ENCODE data around the gene MED17.
A peak's percentile ranks its signal among the peaks of the same experiment; 100 is the strongest.
"Not testable (repeated sequence)": the region's sequence is repeated elsewhere in the genome, so short reads cannot be mapped to it uniquely, and the experiment has no call there.

Gene MED17

GRCh38 chr11:93773601-93774200, 10.4 kb upstream of the MED17 start:
- H3K4me3 ChIP-seq (ENCODE audit: low read length): no peak overlapping the region
- no peak for DNase-seq (ENCODE audit: low read depth)
- TF ChIP-seq, protein P1, sequence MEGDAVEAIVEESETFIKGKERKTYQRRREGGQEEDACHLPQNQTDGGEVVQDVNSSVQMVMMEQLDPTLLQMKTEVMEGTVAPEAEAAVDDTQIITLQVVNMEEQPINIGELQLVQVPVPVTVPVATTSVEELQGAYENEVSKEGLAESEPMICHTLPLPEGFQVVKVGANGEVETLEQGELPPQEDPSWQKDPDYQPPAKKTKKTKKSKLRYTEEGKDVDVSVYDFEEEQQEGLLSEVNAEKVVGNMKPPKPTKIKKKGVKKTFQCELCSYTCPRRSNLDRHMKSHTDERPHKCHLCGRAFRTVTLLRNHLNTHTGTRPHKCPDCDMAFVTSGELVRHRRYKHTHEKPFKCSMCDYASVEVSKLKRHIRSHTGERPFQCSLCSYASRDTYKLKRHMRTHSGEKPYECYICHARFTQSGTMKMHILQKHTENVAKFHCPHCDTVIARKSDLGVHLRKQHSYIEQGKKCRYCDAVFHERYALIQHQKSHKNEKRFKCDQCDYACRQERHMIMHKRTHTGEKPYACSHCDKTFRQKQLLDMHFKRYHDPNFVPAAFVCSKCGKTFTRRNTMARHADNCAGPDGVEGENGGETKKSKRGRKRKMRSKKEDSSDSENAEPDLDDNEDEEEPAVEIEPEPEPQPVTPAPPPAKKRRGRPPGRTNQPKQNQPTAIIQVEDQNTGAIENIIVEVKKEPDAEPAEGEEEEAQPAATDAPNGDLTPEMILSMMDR (conservative IDR thresholded peaks at IDR 0.05; ENCODE audit: low read depth, low read length): no peak

GRCh38 chr11:93774560-93774959, 9.5 kb upstream of the MED17 start:
- not testable (repeated sequence) for DNase-seq (ENCODE audit: low read depth); H3K4me3 ChIP-seq (ENCODE audit: low read length)

DNA sequence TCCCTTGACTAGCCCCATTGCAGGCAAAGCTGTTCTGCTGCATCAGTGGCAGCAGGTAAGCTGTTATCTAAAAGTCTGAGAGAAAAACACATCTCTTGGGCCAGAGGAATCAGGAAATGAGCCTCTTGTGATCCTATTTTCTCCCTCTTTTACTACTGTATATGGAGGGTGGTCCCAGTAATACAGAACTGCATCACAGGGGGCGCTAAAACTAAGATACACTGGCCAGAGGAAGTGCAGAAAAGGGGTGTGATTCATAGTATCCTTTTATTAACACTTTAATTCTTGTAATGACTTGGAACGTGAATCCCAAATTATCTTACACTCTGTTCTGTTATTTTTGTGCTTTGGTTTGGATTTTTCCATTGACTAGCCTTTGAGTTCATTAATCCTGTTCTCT, 8.8 kb upstream of the MED17 start:
- no peak overlapping the region for H3K4me3 ChIP-seq (ENCODE audit: low read length)
- no peak for DNase-seq (ENCODE audit: low read depth)
- TF ChIP-seq, protein P1 (conservative IDR thresholded peaks at IDR 0.05; ENCODE audit: low read depth, low read length): peak; percentile 45

DNA sequence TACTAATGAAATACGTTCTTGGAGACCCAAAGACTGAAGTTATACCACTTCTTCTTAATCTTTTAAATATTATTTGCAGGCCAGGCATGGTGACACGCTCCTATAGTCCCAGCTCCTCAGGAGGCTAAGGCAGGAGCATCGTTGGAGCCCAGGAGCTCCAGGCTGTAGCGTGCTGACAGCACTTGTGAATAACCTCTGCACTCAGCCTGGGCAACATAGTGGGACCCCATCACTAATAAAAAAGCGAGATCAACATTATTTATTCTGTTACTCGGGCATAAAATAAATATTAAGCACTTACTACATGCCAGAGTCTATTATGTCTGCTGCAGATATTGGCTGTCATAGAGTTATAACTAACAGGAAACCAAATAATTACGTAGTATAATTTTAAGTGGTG, 720 bp upstream of the MED17 start:
- DNase-seq (ENCODE audit: low read depth): no peak
- H3K4me3 ChIP-seq (ENCODE audit: low read length): peak overlapping the region; percentile 97
- TF ChIP-seq, protein P1 (conservative IDR thresholded peaks at IDR 0.05; ENCODE audit: low read depth, low read length): no peak

GRCh38 chr11:93783765-93784144, 327 bp upstream of the MED17 start:
- TF ChIP-seq, protein P1 (conservative IDR thresholded peaks at IDR 0.05; ENCODE audit: low read depth, low read length): no peak
- no peak for DNase-seq (ENCODE audit: low read depth)
- H3K4me3 ChIP-seq (ENCODE audit: low read length): peak overlapping the region; percentile 97

- TF ChIP-seq, protein P1 (conservative IDR thresholded peaks at IDR 0.05; ENCODE audit: low read depth, low read length): no peak
- DNase-seq (ENCODE audit: low read depth): no peak
- H3K4me3 ChIP-seq (ENCODE audit: low read length): peak overlapping the region; percentile 97
Observed at GRCh38 chr11:93784935-93785360, 866 bp downstream of the MED17 start.

GRCh38 chr11:93791493-93791892, 7.4 kb downstream of the MED17 start:
- TF ChIP-seq, protein P1 (conservative IDR thresholded peaks at IDR 0.05; ENCODE audit: low read depth, low read length): no peak
- H3K4me3 ChIP-seq (ENCODE audit: low read length): no peak overlapping the region
- no peak for DNase-seq (ENCODE audit: low read depth)

Measured in retinal pigment epithelial cell (primary cell).